ENCODE results near the gene SLC6A11.

SLC6A11 gene
- 0 reads per million in 4 donors for total RNA-seq

- no peak for DNase-seq
These were observed at the start of gene SLC6A11 for GRCh38 chr3:10816019-10816862. SLC6A11 (plus strand) TSS chr3:10816228; CDS start chr3:10816266, 38 bp downstream.

DNA sequence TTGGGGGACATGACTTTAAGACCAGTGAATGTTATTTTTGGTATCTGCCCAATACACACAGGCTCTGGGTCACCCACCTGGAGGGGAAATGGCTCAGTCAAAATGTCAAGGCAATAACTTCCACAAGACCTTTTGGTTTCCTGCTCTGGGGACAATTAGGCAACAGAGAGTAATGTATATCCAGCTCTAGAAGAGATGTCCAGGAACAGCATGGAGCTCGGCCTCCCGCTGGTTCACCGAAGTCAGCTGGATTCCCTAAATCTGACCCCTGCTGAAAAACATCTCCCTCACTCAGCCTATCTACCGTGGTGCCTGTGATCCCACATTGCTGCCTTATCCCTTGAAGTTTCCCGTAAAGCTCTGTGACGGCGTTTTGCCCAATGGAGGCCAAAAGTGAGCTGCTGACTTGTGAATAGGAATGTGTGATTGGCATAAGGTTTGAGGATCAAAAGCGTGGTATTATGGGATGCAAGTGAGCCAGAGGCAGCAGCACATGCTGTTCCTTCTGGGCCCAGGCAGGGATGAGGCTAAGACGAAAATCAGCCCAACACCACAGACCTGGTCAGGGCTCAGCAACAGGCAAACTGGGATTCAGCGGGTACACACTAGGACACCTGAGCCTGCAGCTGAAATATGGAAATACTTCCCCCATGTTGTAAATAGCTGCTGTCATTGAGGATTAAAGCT, 47.2 kb upstream of the SLC6A11 start:
- DNase-seq, result no peak

- DNase-seq, result no peak
These were observed 45.5 kb upstream of the SLC6A11 start for GRCh38 chr3:10770547-10770946.

GRCh38 chr3:10770981-10771380, 45.0 kb upstream of the SLC6A11 start:
- no peak for DNase-seq

DNA sequence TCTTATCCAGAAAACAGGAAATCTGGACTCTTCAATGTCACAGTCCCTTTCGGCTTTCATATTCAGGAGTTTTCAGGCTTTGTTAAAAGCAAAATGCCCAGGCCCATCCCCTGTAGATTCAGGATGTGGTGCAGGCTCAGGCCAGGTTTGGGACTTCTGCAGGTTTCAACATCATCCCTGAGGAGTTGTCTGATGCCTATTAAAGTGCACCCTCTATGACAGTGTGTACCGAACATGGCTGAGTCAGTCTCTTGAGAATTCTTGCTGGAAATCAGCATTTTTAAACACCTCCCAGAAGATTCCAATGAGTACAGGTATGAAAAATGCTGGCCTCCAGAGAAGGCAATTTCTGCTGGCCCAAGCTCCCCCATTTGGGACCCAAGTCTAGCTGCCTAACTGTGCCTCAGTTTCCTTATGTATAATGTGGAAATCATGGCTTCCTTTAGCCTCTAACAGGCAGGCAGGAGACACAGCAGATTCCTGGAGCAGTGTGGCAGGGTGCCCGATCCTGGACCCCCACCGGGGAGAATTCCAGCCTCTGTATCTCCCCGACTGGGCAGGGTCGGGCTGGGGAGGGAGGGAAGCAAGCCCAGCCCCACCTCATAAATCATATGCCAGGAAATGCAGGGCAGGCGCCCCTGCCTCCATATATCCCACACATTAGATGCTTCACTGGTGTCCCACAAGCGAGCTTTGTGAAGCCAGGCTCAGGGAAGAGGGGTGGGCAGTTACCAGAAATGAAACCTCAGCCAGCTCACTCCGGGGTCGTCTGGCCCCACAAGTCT, 44.4 kb upstream of the SLC6A11 start:
- DNase-seq, result no peak

DNA sequence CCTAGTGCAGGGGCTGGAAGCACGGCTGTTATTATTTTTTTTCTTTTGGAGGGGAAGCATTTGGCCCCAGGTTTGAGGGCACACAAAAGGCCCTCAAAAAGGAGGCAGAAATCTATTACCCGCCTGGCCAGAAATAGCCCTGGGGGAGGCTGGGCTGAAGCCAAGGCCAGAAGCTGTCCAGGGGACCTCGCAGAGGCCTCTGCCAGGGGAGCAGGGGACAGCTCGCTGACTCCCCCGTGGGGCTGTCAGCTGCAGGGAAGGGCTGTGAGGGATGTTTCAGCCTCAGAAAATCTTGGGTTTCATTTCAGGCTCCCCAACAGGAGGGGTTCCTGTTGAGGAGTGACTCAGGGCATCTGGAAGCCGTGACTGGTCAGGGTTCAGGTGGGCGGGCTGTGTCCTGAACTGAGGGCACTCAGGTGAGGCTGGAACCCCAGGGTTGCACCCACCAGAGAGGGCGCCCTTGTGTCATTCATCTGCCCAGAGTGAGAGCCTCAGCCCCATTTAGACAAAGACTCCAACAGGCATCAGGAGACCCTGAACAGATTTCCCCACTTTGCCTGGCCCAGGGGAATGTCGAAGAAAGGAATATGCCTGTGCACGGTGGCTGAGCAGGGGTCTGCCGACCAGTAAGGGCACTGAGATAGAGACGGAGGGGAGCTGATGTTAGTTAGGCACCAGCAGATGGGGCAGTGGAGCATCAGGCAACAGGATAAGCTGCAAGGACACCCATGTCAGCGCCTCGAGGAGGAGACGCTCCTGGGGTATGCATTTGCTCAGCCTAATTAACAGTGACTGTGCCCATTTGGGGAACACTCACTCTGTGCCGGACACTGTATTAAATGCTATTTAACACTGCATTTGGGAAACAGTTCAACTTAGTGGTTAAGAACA, 43.5 kb upstream of the SLC6A11 start:
- DNase-seq, result no peak

DNA sequence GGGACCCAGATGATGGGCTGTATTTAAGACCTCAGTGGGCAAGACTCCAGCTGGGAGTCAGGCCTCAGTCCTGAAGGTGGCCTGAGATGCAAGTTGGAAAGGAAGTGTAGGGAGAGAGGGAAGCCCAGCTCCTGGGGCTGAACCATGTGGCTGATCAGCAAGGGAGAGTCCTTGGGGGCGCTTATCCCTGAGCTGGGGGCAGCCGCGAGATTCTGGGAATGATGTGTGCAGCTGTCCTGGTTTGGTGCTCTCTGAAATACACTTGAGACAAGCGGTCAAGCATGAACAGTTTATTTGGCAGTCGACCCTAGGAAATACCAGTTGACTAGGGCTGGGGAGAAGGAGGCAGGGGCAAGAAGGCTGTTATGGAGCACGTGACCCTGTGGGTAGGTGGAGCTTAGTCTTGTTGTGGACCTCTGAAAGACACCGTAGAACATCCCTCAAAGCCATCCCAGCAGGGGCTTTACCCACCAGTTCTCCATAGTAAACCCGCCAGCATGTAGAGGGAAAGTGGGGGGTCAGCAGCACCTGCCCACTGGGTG, 41.8 kb upstream of the SLC6A11 start:
- DNase-seq, result no peak

DNA sequence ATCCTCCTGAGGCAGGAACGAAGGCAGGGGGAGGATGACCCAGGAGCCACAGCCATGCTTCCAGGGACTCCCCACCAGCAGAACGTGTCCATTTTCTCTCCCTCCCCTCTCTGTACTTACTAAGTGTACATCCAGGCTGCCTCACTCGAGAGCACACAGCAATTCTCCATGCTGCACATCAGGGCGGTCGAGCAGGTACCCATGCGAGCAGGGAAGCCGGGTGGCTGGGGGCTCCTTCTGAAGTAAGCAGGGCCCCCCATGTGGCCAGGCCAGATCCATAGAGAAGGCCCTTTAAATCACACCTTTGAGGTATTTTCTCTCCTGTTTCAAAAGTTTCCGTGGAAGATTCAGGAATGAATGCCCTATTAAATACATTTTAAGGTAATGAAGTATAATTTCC, 41.2 kb upstream of the SLC6A11 start:
- DNase-seq, result no peak

DNA sequence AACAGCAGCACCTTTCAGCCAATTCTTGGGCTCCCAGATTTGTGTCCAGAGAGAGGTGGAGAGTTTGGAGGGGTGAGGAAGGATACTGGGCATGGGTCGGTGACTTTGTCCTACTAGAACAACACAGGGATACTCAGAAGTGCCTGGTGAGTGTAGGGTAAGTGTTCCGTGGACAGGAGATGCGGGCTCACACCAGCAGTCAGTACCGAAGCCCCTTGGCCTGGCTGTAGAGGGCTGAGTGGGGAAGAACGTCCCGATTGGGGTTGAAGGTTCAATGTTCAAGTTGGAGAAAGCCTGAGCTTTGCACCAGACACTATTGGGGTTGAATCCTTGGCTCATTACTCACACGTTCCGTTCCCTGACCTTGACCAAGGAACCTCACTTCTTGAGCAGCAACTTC, 40.8 kb upstream of the SLC6A11 start:
- no peak for DNase-seq

- no peak for DNase-seq
These were observed 40.2 kb upstream of the SLC6A11 start for GRCh38 chr3:10775828-10776227.

GRCh38 chr3:10777627-10778026, 38.4 kb upstream of the SLC6A11 start:
- no peak for DNase-seq

DNA sequence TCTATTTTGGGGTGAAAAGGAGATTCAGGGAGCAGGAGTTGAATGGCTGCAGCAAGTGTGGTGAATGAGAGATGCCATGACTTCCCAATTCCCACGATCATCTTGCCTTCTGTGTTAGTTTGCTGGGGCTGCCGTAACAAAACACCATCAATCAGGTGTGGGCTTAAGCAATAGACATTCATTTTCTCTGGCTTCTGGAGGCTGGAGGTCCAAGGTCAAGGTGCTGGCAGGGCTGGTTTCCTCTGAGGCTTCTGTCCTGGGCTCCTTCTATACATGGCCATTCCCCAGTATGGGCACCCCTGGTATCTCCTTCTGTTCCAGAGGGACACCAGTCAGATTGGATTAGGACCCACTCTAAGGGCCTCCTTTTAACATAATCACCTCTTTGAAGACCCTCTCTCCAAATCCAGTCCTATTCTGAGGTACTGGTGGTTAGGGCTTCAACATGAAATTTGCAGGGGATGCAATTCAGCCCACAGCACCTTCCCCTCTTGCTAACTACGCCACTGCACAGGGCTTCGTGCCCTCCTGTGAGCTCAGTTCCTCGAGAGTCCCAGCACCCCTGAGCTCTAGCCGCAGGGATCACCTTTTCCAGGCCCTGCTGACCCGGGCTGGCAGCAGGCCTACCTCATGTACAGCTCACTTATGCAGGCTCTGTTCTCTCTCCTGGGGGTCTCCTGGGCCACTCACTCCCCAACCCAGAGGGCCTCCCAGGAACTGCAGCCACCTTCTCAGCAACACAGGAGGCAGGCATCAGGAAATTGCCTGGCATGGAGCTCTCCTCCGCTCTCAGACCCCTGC, 37.3 kb upstream of the SLC6A11 start:
- DNase-seq, result no peak

GRCh38 chr3:10779293-10779805, 36.7 kb upstream of the SLC6A11 start:
- no peak for DNase-seq

- peak in 1 of 5 donors; percentile 16 for DNase-seq
These were observed 35.8 kb upstream of the SLC6A11 start for GRCh38 chr3:10780243-10780642.

DNA sequence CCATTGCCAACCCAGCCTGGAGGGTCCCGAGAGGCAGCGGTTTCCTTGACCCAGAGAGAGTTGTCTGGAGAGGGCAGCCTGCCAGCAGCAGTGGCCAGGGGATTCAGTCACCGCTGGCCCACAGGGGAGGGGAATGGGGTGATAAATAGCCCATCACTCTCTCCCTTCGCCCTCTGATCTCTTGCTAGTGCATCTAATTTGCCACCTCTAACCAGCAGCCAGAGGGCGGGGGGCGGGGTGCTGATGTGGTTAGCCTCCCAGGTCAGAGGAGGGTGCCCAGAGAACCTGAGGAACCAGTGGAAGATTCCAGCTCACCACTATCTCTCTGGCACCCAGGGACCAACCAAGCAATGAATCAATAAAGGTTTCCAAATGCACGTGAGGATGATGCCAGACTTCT, 35.1 kb upstream of the SLC6A11 start:
- no peak for DNase-seq

- DNase-seq, result no peak
These were observed 34.0 kb upstream of the SLC6A11 start for GRCh38 chr3:10781981-10782380.

DNA sequence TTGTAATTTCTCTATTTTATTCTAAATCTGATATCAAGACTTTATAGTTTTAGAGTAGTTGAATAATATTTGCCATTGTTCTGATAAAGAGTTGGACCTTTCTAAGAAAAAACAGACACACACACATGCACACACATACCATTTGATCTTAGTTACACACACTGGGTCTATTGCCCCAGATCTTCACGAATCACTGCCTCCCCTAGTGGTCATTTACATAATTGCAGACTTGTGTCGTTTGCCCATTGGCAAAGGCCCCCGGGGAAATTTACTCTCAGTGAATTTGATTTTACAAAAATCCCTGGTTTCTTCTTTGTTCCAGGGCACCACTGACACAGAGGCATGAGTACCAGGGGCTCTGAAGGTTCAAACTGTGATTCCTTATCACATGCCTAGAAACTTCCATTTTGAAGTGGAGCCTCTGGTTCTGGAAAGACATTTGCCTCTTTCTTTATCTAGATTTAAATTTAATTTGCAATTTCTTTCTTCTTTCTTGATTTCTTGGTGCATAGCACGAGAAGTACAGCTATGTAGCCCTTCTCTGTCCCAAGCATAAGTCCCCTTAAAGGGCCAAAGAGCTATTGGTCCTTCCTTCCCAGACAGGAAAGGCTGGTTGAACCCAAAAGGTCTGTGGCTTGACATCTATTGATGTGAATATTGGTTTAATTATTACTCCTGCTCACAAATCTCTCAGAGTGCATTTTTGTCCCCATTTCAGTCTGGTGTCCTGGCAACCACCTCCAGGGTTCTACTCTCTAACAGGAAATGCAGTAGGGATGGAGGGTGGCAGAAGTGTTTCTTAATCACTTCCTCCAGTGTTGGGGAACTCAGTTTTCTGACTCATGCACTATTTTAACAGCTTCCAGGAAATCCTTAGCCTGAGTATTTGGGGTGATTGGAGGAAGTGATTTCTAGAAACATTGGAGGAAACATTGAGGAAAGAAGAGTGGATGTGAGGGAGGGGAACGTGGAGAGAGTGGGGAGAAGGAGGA, 32.4 kb upstream of the SLC6A11 start:
- peak in 2 of 5 donors; percentile 24 to 33 for DNase-seq

- DNase-seq, result no peak
These were observed 29.4 kb upstream of the SLC6A11 start for GRCh38 chr3:10786640-10787039.

- DNase-seq, result no peak
These were observed 27.6 kb upstream of the SLC6A11 start for GRCh38 chr3:10788451-10788850.

- DNase-seq, result no peak
These were observed 25.3 kb upstream of the SLC6A11 start for GRCh38 chr3:10790713-10791112.
